Measurements from ENCODE around the gene TMEM178B. TPM values are rescaled to one million over a fixed set of nuclear protein-coding genes. Genes with fewer than 3 reads are reported as not detected.

Gene TMEM178B
- total RNA-seq, 1 experiment from 2014 or later, result not detected

DNA sequence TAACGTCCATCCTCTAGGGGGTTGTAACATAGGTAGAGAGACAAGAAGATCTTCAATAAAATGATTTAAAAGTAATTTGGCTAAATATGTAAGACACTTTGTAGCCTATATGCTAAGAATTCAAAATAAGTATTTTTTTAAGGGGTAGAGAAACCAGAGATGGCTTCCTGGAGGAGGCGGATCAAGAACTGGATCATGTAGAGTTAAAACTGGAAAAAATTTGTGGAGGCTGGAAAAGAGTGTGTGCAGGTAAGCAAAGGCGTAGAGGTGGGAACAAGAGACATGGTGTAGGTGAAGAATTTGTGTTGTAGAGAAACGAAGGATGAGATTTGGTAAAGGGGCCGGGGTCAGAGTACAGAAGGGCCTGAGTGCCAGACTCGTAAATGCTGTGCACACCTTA, 172.6 kb downstream of the TMEM178B start:
- H2AFZ ChIP-seq (ENCODE audit: low read length), result no peak overlapping the region
- H3K4me1 ChIP-seq (ENCODE audit: low read length), result no peaks in the 10 kb centered on the region
- H3K4me3 ChIP-seq (ENCODE audit: low read length), result no peak overlapping the region
- H3K27me3 ChIP-seq (ENCODE audit: low read length), result no peaks in the 10 kb centered on the region
- no peak overlapping the region for H3K9ac ChIP-seq (ENCODE audit: low read length)
- no peaks in the 10 kb centered on the region for H3K9me2 ChIP-seq (replicated peaks; ENCODE audit: insufficient read depth, low read length)
- no peaks in the 10 kb centered on the region for H3K9me3 ChIP-seq (ENCODE audit: low read length)
- H3K27ac ChIP-seq (ENCODE audit: low read length), result no peak overlapping the region
- no peaks in the 10 kb centered on the region for H4K20me1 ChIP-seq (ENCODE audit: insufficient read depth, low read depth, low read length)
- H3K4me2 ChIP-seq (ENCODE audit: low read depth, low read length, poor library complexity, severe bottlenecking), result no peak overlapping the region
- no peak for DNase-seq
- no peaks in the 10 kb centered on the region for H3K79me2 ChIP-seq (ENCODE audit: low read length)
- H3K36me3 ChIP-seq (ENCODE audit: insufficient read depth, low read length), result no peaks in the 10 kb centered on the region

DNA sequence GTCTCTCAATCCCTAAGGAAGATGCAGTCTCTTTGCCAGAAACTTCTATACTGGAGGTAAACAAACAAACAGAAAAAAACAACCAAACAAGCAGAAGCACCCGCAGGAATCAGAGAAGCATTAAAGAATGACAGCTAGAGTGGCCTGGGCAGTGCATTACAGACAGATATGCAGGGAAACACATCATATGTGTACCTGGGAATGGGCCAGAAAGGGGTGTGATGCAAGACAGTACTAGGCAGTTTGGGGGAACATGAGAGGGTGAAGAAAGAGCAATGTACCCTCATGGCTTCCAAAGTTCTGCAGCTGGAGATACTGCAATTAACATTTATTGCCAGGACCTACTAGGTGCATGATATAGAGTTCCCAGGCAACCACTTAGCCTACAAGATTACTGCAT, 177.3 kb downstream of the TMEM178B start:
- H3K9ac ChIP-seq (ENCODE audit: low read length), result no peak overlapping the region
- no peaks in the 10 kb centered on the region for H3K79me2 ChIP-seq (ENCODE audit: low read length)
- no peak overlapping the region for H3K27ac ChIP-seq (ENCODE audit: low read length)
- H3K36me3 ChIP-seq (ENCODE audit: insufficient read depth, low read length), result no peaks in the 10 kb centered on the region
- no peaks in the 10 kb centered on the region for H3K9me2 ChIP-seq (replicated peaks; ENCODE audit: insufficient read depth, low read length)
- no peak overlapping the region for H3K4me2 ChIP-seq (ENCODE audit: low read depth, low read length, poor library complexity, severe bottlenecking)
- no peak overlapping the region for H3K4me3 ChIP-seq (ENCODE audit: low read length)
- DNase-seq, result no peak
- H2AFZ ChIP-seq (ENCODE audit: low read length), result no peak overlapping the region
- no peaks in the 10 kb centered on the region for H4K20me1 ChIP-seq (ENCODE audit: insufficient read depth, low read depth, low read length)
- H3K4me1 ChIP-seq (ENCODE audit: low read length), result no peaks in the 10 kb centered on the region
- no peaks in the 10 kb centered on the region for H3K27me3 ChIP-seq (ENCODE audit: low read length)
- H3K9me3 ChIP-seq (ENCODE audit: low read length), result no peaks in the 10 kb centered on the region

DNA sequence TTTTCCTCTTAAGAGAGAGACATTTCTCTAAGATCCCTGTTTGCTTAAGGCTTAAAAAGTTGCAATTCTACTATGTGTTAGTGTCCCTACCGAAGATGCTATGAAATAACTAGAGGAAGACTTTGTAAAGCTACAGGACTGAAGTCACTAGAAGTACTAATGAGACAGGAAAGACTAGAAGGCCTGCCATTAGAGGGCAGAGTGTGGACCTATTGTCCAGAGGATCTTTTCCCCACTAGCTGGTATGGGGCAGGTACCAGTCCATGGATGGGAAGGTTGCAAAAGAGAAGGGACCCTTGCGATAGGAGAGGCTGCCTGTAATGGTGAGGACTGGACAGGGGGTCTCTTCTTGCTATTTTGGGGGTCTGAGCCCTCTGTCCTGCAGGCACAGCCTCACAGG, 178.1 kb downstream of the TMEM178B start:
- H3K4me2 ChIP-seq (ENCODE audit: low read depth, low read length, poor library complexity, severe bottlenecking), result no peak overlapping the region
- no peaks in the 10 kb centered on the region for H4K20me1 ChIP-seq (ENCODE audit: insufficient read depth, low read depth, low read length)
- H2AFZ ChIP-seq (ENCODE audit: low read length), result no peak overlapping the region
- no peaks in the 10 kb centered on the region for H3K9me2 ChIP-seq (replicated peaks; ENCODE audit: insufficient read depth, low read length)
- H3K27me3 ChIP-seq (ENCODE audit: low read length), result no peaks in the 10 kb centered on the region
- no peaks in the 10 kb centered on the region for H3K79me2 ChIP-seq (ENCODE audit: low read length)
- DNase-seq, result no peak
- no peak overlapping the region for H3K4me3 ChIP-seq (ENCODE audit: low read length)
- H3K27ac ChIP-seq (ENCODE audit: low read length), result no peak overlapping the region
- no peak overlapping the region for H3K9ac ChIP-seq (ENCODE audit: low read length)
- no peaks in the 10 kb centered on the region for H3K9me3 ChIP-seq (ENCODE audit: low read length)
- no peaks in the 10 kb centered on the region for H3K36me3 ChIP-seq (ENCODE audit: insufficient read depth, low read length)
- H3K4me1 ChIP-seq (ENCODE audit: low read length), result no peaks in the 10 kb centered on the region

DNA sequence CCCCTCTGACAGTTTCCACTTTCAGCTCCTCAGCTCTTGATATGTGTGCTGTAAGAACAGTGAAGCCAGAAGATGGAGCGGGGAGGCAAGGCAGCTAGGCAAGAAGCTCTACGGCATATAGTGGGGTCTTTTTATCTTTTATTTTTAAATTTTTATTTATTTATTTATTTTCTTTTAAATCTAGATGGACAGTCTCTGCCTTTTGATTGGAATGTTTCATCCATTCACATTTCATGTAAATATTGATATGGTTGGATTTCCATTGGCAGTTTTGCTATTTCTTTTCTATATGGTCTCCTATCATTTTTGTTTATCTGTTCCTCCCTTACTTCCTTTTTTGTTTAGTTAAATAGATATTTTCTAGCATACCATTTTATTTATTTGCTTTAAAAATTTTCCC, 183.7 kb downstream of the TMEM178B start:
- H3K4me2 ChIP-seq (ENCODE audit: low read depth, low read length, poor library complexity, severe bottlenecking), result no peak overlapping the region
- H3K27ac ChIP-seq (ENCODE audit: low read length), result no peak overlapping the region
- H3K4me3 ChIP-seq (ENCODE audit: low read length), result no peak overlapping the region
- no peaks in the 10 kb centered on the region for H3K36me3 ChIP-seq (ENCODE audit: insufficient read depth, low read length)
- H3K79me2 ChIP-seq (ENCODE audit: low read length), result no peaks in the 10 kb centered on the region
- no peak for DNase-seq
- H2AFZ ChIP-seq (ENCODE audit: low read length), result no peak overlapping the region
- no peaks in the 10 kb centered on the region for H3K4me1 ChIP-seq (ENCODE audit: low read length)
- H4K20me1 ChIP-seq (ENCODE audit: insufficient read depth, low read depth, low read length), result no peaks in the 10 kb centered on the region
- H3K9ac ChIP-seq (ENCODE audit: low read length), result no peak overlapping the region
- no peaks in the 10 kb centered on the region for H3K27me3 ChIP-seq (ENCODE audit: low read length)
- H3K9me3 ChIP-seq (ENCODE audit: low read length), result no peaks in the 10 kb centered on the region
- H3K9me2 ChIP-seq (replicated peaks; ENCODE audit: insufficient read depth, low read length), result no peaks in the 10 kb centered on the region

DNA sequence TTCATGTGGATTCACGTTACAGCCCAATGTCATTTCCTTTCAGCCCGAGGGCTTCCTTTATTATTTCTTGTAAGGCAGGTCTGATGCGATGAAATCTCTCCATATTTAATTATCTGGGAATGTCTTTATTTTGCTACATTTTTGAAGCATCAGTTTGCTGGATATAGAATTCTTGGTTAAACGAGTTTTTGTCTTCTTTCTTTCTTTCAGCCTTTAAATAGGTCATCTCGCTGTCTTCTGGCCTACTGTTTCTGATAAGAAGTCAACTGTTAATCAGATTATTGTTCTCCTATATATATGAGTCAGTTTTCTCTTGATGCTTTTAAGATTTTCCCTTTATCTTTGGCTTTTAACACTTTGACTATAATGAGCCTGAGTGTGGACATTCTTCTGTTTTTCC, 184.7 kb downstream of the TMEM178B start:
- Histone ChIP-seq H3K36me3 (ENCODE audit: insufficient read depth, low read length) (no peaks in the 10 kb centered on the region), H3K9me3 (ENCODE audit: low read length) (no peaks in the 10 kb centered on the region), H3K4me2 (ENCODE audit: low read depth, low read length, poor library complexity, severe bottlenecking) (no peak overlapping the region), H3K4me1 (ENCODE audit: low read length) (no peaks in the 10 kb centered on the region), H3K27ac (ENCODE audit: low read length) (no peak overlapping the region), H3K4me3 (ENCODE audit: low read length) (no peak overlapping the region), H3K9me2 (replicated peaks; ENCODE audit: insufficient read depth, low read length) (no peaks in the 10 kb centered on the region), H3K27me3 (ENCODE audit: low read length) (no peaks in the 10 kb centered on the region), H3K9ac (ENCODE audit: low read length) (no peak overlapping the region), H4K20me1 (ENCODE audit: insufficient read depth, low read depth, low read length) (no peaks in the 10 kb centered on the region), H3K79me2 (ENCODE audit: low read length) (no peaks in the 10 kb centered on the region), H2AFZ (ENCODE audit: low read length) (no peak overlapping the region)
- DNase-seq, result no peak

DNA sequence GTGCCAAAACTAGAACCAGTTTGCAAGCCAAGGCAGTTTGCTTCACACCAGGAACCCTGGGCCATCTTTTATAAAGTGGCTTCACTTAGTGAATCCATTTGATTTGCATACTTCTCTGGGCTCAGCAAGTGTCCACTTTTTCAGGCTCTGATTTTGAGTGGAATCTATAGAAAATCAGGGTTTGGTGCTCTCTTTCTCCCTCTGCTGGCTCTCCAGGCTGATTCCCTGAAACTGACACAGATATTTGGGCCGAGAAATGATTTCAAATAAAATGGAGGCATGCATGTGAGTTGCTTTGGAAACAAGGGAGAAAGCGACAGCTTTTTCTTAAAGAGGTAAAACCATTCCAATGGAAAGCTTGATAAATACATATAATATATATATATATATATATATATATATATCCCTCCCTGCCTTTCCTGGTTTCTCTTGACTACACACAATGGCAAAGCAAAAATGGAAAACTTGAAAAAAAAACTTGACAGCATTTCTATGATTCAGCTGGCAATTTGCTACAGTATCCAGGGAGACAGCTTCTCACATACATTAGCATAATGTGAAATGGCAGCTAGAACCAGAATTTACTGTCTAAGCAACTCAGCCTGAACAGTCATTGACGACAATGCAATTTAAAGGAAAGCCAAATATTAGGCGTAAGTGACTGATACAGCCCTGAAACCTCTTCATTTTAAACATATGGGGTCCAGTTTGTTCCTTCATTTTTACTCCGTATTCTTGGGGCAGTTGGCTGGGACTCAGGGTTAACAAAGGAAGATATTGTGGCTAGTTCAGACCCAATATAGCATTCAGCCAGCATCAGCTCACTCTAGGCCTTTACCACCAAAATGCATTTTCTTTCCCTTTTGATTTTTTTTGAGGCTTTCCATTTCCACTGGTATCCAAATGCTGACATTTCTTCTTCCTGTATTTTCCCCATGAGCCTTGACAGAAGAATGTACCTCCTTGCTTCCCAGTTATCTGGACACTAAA, 188.5 kb downstream of the TMEM178B start:
- no peak for DNase-seq
- no peak overlapping the region for H3K4me3 ChIP-seq (ENCODE audit: low read length)

DNA sequence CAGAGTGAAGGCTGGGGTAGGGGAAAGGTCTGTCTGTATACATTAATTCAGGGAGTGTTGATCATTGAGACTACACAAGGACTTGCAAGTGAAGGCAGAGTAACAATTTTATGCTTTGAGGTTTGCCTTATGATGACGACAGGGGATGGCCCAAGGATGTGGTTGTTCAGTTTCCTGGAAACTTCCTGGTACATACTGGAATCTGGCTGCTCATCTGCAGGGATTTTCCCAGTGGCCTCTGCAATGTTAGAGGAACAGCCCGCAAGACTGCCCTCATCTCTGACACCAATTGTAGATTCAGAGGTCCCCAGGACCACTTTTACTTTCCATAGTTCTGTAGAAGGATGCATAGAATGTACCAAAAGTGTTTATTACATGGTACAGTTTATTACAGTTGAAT, 189.6 kb downstream of the TMEM178B start:
- H3K4me3 ChIP-seq (ENCODE audit: low read length), result no peak overlapping the region
- no peak overlapping the region for H3K4me2 ChIP-seq (ENCODE audit: low read depth, low read length, poor library complexity, severe bottlenecking)
- H3K9ac ChIP-seq (ENCODE audit: low read length), result no peak overlapping the region
- H3K27ac ChIP-seq (ENCODE audit: low read length), result no peak overlapping the region
- no peaks in the 10 kb centered on the region for H3K9me3 ChIP-seq (ENCODE audit: low read length)
- no peaks in the 10 kb centered on the region for H4K20me1 ChIP-seq (ENCODE audit: insufficient read depth, low read depth, low read length)
- H3K27me3 ChIP-seq (ENCODE audit: low read length), result no peaks in the 10 kb centered on the region
- no peak for DNase-seq
- no peak overlapping the region for H2AFZ ChIP-seq (ENCODE audit: low read length)
- H3K4me1 ChIP-seq (ENCODE audit: low read length), result no peaks in the 10 kb centered on the region
- H3K79me2 ChIP-seq (ENCODE audit: low read length), result no peaks in the 10 kb centered on the region
- no peaks in the 10 kb centered on the region for H3K9me2 ChIP-seq (replicated peaks; ENCODE audit: insufficient read depth, low read length)
- no peaks in the 10 kb centered on the region for H3K36me3 ChIP-seq (ENCODE audit: insufficient read depth, low read length)

More for the DNA sequence above, 188.5 kb downstream of the TMEM178B start:
- no peaks in the 10 kb centered on the region for H3K36me3 ChIP-seq (ENCODE audit: insufficient read depth, low read length)
- H3K27me3 ChIP-seq (ENCODE audit: low read length), result no peaks in the 10 kb centered on the region
- no peak overlapping the region for H3K9ac ChIP-seq (ENCODE audit: low read length)
- H3K4me1 ChIP-seq (ENCODE audit: low read length), result no peaks in the 10 kb centered on the region
- no peak overlapping the region for H2AFZ ChIP-seq (ENCODE audit: low read length)
- no peaks in the 10 kb centered on the region for H4K20me1 ChIP-seq (ENCODE audit: insufficient read depth, low read depth, low read length)
- H3K9me2 ChIP-seq (replicated peaks; ENCODE audit: insufficient read depth, low read length), result no peaks in the 10 kb centered on the region
- no peak overlapping the region for H3K4me2 ChIP-seq (ENCODE audit: low read depth, low read length, poor library complexity, severe bottlenecking)
- no peaks in the 10 kb centered on the region for H3K9me3 ChIP-seq (ENCODE audit: low read length)
- no peaks in the 10 kb centered on the region for H3K79me2 ChIP-seq (ENCODE audit: low read length)
- no peak overlapping the region for H3K27ac ChIP-seq (ENCODE audit: low read length)

DNA sequence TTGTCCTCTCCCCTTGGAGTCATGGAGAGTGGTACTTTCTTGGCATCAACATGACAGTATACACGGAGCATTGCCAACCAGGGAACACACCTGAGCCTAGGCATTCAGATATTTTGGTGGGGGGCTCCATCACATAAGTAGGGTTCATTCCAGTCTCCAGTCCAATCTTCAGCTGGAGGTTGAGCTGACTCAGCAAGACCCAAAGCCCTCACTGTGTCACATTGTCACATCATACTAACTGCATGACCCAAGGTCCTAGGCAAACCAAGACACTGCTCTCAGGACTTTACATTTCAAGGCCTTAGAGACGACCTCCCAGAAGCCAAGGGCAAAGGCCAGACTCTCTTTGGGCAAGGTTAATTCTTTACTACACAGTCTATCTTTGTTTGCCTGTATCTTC, 190.1 kb downstream of the TMEM178B start:
- Histone ChIP-seq H3K36me3 (ENCODE audit: insufficient read depth, low read length) (no peaks in the 10 kb centered on the region), H3K9me3 (ENCODE audit: low read length) (no peaks in the 10 kb centered on the region), H3K27ac (ENCODE audit: low read length) (no peak overlapping the region), H3K27me3 (ENCODE audit: low read length) (no peaks in the 10 kb centered on the region), H3K9me2 (replicated peaks; ENCODE audit: insufficient read depth, low read length) (no peaks in the 10 kb centered on the region), H4K20me1 (ENCODE audit: insufficient read depth, low read depth, low read length) (no peaks in the 10 kb centered on the region), H3K4me1 (ENCODE audit: low read length) (no peaks in the 10 kb centered on the region), H3K4me3 (ENCODE audit: low read length) (no peak overlapping the region), H3K9ac (ENCODE audit: low read length) (no peak overlapping the region), H3K79me2 (ENCODE audit: low read length) (no peaks in the 10 kb centered on the region), H2AFZ (ENCODE audit: low read length) (no peak overlapping the region), H3K4me2 (ENCODE audit: low read depth, low read length, poor library complexity, severe bottlenecking) (no peak overlapping the region)
- no peak for DNase-seq

Data from Karpas-422 (cell line).